DMS153 treated with DMSO at 0.1 percent for 48 hours (cell line): ENCODE data around the gene UGT8.
"Not testable (repeated sequence)": the region's sequence is repeated elsewhere in the genome, so short reads cannot be mapped to it uniquely, and the experiment has no call there.

Experiments
- DNase-seq: peaks from one replicate; lab custom pipeline; 2025; ENCODE audit not compliant: unreplicated experiment; lab: John Stamatoyannopoulos, UW

The UGT8 gene

GRCh38 chr4:114606245-114606644 is 7.6 kb downstream of the UGT8 start:
- DNase-seq = peak; percentile 85

DNA sequence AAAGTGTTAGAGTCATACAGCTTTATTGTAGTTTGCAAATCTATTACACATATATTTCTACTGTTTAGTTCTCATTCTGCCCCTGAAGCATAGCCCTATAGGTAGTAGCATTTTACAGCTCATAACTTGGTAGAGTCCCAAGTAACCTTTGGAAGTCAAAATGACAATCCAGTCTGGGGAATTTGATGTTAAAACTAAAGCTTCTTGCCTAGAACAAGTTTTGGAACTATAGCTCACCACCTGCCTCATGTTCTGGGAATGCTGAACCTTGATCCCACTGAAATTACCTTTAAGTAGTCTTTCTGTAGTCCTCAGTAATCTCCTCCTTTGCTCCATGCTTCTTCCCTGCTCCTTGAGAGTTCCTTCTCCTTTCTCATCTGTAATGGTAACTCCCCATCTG is 8.4 kb downstream of the UGT8 start:
- no peak for DNase-seq

DNA sequence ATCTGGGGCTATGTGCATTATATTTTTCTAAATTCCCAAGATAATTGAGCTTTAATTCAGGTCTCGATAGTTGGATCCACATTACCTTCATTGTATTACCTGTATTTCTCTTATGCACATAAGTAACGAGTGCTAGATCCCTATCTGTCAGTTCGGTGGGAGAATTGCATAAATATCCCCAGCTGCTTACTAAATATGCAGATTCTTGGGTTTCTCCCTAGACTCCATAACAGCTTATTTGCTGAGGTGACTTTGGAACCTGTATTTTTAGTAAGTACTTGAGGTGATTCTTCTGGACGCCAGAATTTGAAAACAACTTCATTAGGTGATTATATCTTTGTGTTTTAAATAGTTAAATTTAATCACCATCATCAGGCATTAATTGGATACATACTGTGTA is 15.0 kb downstream of the UGT8 start:
- no peak for DNase-seq

- no peak for DNase-seq
Observed at GRCh38 chr4:114615435-114615834, 16.8 kb downstream of the UGT8 start.

GRCh38 chr4:114616036-114616435 is 17.4 kb downstream of the UGT8 start:
- not testable (repeated sequence) for DNase-seq

DNA sequence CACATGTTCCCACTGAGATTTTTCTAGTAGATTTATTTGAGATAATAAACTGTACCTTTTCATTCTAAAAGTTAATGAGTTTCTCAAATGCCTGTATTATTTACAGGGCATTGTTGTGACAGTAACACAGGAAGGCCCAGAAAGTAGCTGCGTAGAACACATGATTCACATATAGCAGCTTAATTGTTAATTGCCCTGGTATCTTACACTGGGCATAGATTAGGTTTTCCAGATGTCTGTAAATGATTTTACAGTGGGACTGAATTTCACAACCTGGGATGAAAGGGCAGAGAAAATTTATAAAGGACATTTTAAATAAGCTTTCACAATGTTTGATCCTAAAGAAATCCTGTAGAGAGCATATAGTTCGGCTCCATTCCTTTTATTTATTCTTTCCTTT is 27.6 kb downstream of the UGT8 start:
- DNase-seq = no peak

- no peak for DNase-seq
Observed at GRCh38 chr4:114636192-114636935, 37.8 kb downstream of the UGT8 start.

GRCh38 chr4:114642173-114642780 is 43.7 kb downstream of the UGT8 start:
- no peak for DNase-seq

DNA sequence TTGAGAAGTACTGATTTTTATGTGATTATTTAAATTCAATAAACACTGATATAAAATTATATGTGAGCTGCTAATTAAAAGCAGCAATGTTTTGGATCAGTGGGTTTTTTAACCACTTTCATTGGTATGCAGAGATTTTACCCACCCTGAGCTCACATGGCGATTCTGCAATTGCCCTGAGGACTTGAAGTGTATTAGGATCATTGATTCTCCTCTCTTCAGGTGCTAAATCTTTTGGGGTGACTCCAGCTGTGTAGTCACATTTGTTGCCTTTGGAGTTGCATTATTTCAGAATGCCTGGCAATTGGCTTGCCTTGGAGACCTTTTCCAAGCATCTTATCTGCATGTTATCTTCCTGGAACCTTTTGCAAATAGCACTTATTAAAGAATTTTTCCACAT is 51.3 kb downstream of the UGT8 start:
- DNase-seq = no peak

- DNase-seq = no peak
Observed at GRCh38 chr4:114653675-114654074, 55.1 kb downstream of the UGT8 start.

- no peak for DNase-seq
Observed at GRCh38 chr4:114654592-114654991, 56.0 kb downstream of the UGT8 start.

DNA sequence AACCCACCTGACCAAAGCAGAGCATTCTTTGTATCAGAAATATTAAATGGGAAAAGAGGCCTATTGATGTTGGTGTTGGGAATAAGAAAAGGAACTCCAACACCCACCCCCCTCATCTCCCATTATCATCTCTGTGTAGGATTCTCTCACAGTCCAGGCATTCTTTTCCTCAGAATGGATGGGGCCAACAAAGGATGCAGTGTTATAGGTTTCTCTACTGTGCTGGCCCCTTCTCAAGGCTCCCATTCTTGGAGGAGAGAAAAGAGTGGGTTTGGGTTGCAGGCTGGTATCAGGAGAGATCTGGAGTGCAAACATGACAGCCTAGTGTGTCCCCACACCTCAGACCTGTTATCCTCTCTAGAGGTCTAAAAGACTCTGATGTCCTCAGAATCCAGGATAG is 59.6 kb downstream of the UGT8 start:
- DNase-seq = no peak

DNA sequence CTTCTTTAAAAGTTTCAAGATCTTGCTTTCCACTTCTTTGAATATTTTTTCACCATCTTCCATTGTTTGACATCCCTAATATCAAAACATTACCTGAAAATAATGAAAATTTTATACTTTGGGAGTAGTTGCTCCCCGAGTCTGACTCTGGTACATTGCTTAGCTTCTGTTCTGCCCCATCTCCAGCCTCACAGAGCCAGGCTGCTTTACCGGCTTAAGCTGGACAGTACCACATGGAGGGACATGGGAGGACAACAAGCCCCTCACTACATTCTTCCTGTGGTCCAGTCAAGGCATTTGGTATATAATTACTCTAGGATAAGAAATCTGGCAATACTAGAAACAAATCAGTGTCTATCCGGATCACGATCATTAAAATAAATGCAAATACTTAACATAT is 60.2 kb downstream of the UGT8 start:
- DNase-seq = no peak

DNA sequence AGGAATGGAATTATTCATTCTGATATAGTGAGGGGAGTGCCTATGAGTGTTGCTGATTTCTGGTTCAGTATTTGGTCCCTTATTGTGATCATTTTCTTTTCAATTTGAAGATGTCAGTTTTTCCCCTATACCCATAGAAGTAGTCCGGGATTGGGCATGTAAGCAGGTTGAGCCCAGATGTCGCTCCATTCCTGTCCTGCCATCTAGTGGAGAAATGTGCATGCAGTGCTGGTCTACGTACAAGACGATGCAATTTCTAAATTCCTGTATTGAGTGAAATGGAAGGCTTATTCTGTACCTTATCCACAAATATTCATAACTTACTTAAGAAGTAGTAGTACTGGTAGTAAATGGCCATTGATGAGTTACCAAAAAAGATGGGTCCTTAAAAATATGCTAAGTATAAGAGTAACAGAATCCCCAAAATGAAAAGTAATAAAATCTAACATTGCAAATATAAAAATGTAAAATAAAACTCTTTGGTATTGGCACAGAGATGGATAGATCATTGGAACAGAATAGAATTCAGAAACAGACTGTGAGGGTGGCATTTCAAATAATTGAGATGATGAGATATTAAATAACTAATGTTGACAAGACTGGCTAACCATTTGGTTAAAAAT is 60.9 kb downstream of the UGT8 start:
- DNase-seq = peak; percentile 64

GRCh38 chr4:114663083-114663482 is 64.5 kb downstream of the UGT8 start:
- no peak for DNase-seq

DNA sequence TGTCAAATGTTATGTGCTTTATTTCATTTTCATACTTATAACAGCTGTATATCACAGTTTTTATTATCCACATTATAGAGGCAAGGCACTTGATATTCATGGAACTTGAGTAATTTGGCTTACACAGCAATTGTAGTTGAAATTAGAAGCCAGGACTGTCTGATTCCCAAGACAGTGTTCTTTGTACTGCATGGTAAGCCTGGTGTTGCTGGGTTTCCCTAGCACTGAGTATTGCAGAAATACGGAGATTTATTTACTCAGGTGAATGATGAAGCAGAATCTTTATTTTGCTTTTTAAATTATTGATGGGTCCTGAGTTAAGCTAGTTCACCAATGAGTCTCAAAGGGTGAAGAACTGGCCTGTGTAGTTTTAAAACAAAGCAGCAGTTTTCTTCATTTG is 70.0 kb downstream of the UGT8 start:
- DNase-seq = no peak

GRCh38 chr4:114670733-114671132 is 72.1 kb downstream of the UGT8 start:
- DNase-seq = not testable (repeated sequence)

GRCh38 chr4:114673306-114673705 is 74.7 kb downstream of the UGT8 start:
- DNase-seq = no peak

DNA sequence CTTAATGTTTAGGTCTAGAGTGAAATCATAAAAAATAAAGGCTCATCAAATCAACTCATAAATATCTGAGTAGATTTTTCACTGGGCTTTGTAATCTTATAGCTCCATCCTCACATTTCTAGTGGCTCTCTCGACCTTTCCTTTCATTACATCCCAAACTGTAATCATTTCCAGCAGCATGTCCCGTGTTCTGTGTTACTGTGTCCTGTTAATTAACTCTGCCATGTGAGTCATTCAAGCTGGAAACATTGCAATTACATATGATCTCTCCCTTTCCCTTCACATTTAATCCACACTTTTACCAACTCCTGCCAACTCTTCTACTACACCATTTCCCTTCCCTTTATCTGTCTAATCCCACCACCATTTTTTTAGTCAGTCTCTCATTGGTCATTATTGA is 75.5 kb downstream of the UGT8 start:
- no peak for DNase-seq

DNA sequence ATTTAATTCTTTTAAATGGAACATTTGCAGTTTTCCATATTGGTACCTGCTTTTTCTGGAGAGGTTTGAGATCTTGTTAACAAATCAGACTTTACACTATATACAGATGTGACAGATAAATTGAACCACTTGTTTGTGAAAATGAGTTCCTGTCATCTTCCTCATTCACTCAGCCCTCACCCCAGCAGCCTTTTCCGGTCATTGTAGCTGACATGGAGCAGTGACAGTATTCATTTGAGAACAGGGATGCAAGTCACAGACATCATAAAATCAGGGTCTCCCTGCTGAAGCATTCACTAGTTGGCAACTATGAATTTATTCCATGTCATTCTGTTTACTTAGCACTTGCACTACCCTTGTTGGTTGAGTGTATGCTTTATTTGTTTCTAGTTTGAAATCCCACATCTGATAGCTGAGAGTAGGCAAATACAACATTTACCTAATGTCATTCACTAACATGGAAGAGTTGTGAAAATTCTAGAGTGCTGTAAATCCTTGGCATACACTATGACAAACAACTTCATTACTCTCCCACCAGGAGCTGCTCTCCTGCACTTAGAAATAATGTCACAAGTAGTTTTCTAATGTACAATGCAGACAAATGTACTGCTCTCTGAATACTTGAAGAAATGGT is 78.9 kb downstream of the UGT8 start:
- peak; percentile 29 for DNase-seq

- DNase-seq = no peak
Observed at GRCh38 chr4:114684462-114684861, 85.9 kb downstream of the UGT8 start.

GRCh38 chr4:114688059-114688458 is 89.5 kb downstream of the UGT8 start:
- no peak for DNase-seq
